HepG2 (cell line): ENCODE data around the gene PSMC3IP. TPM values are rescaled to one million over a fixed set of nuclear protein-coding genes. Genes with fewer than 3 reads are reported as not detected.

Experiments used
- CREB1 ChIP-seq, 2 experiments: fragments of 450-650 bp in 1 of 2; IDR thresholded peaks; 2 replicates each; pipeline ENCODE4 v1.6.1; 2016 to 2017; ENCODE audit warnings: control low read depth in 1 of 2, mild to moderate bottlenecking in 1 of 2, missing compliant biosample characterization in 1 of 2, missing genetic modification characterization in 1 of 2
- ERF ChIP-seq: IDR thresholded peaks from 2 replicates; pipeline ENCODE4 v1.6.1; 2018; ENCODE audit warnings: missing biosample characterization, missing genetic modification reagents
- HOXA3 ChIP-seq: sonication (generic); formaldehyde crosslinking; IDR thresholded peaks from 2 replicates; pipeline ENCODE4 v1.5.0; 2020; ENCODE audit warnings: missing genetic modification reagents
- ISL2 ChIP-seq: sonication (generic); formaldehyde crosslinking; IDR thresholded peaks from 2 replicates; pipeline ENCODE4 v1.5.0; 2020; ENCODE audit warnings: missing genetic modification reagents
- MAFF ChIP-seq: IDR thresholded peaks from 2 replicates; pipeline ENCODE4 v1.6.1; 2011; ENCODE audit warnings: low read depth, low read length, improper control_type of control experiment
- MBD4 ChIP-seq: IDR thresholded peaks from 2 replicates; pipeline ENCODE4 v1.6.1; 2012; ENCODE audit warnings: low read length, inconsistent platforms, borderline replicate concordance
- NFIB ChIP-seq: sonication (generic); formaldehyde crosslinking; IDR thresholded peaks from 2 replicates; pipeline ENCODE4 v1.9.0; 2021; ENCODE audit warnings: missing genetic modification reagents, mild to moderate bottlenecking, borderline replicate concordance
- PPARG ChIP-seq: conservative IDR thresholded peaks from 2 replicates; pipeline ENCODE4 v1.6.1; 2016; ENCODE audit warnings: missing biosample characterization, missing genetic modification reagents
- RARA ChIP-seq: IDR thresholded peaks from 2 replicates; pipeline ENCODE4 v1.6.1; 2016; ENCODE audit warnings: missing genetic modification reagents, missing compliant biosample characterization
- SKI ChIP-seq: fragments of 450-650 bp; IDR thresholded peaks from one replicate; pipeline ENCODE4 v1.6.1; 2018; ENCODE audit warnings: mild to moderate bottlenecking; ENCODE audit not compliant: partially characterized antibody
- TCF7 ChIP-seq: sonication (generic); IDR thresholded peaks from 2 replicates; pipeline ENCODE4 v1.6.1; 2016; ENCODE audit warnings: antibody characterized with exemption, low read depth
- YEATS2 ChIP-seq: sonication (generic); formaldehyde crosslinking; IDR thresholded peaks from 2 replicates; pipeline ENCODE4 v1.4.0; 2020; ENCODE audit warnings: missing genetic modification reagents, borderline replicate concordance
- ZNF256 ChIP-seq: sonication (generic); formaldehyde crosslinking; conservative IDR thresholded peaks from 2 replicates; pipeline ENCODE4 v1.4.0; 2020; ENCODE audit warnings: missing genetic modification reagents
- ZNF264 ChIP-seq: sonication (generic); formaldehyde crosslinking; IDR thresholded peaks from 2 replicates; pipeline ENCODE4 v1.4.0; 2020; ENCODE audit warnings: missing genetic modification reagents
- ZNF3 ChIP-seq: IDR thresholded peaks from 2 replicates; pipeline ENCODE4 v1.7.0; 2017; ENCODE audit warnings: inconsistent platforms
- ZNF496 ChIP-seq: sonication (generic); formaldehyde crosslinking; IDR thresholded peaks from 2 replicates; pipeline ENCODE4 v1.8.1; 2023; ENCODE audit warnings: mild to moderate bottlenecking, moderate library complexity, missing genetic modification reagents; ENCODE audit not compliant: insufficient replicate concordance
- ZNF547 ChIP-seq: sonication (generic); formaldehyde crosslinking; IDR thresholded peaks from 2 replicates; pipeline ENCODE4 v1.5.1; 2020; ENCODE audit warnings: mild to moderate bottlenecking, missing genetic modification reagents
- ZNF567 ChIP-seq: sonication (generic); formaldehyde crosslinking; IDR thresholded peaks from 2 replicates; pipeline ENCODE4 v1.8.1; 2023; ENCODE audit warnings: mild to moderate bottlenecking, missing genetic modification reagents, borderline replicate concordance
- ZNF614 ChIP-seq: IDR thresholded peaks from 2 replicates; pipeline ENCODE4 v1.6.1; 2018; ENCODE audit warnings: missing biosample characterization, missing genetic modification reagents, inconsistent platforms, borderline replicate concordance
- ZNF703 ChIP-seq: sonication (generic); formaldehyde crosslinking; IDR thresholded peaks from 2 replicates; pipeline ENCODE4 v1.5.1; 2020; ENCODE audit warnings: missing genetic modification reagents, mild to moderate bottlenecking, moderate library complexity, borderline replicate concordance
- ZNF720 ChIP-seq: sonication (generic); formaldehyde crosslinking; IDR thresholded peaks from 2 replicates; pipeline ENCODE4 v1.4.0; 2020; ENCODE audit warnings: missing genetic modification reagents
- ZNF780A ChIP-seq: sonication (generic); formaldehyde crosslinking; IDR thresholded peaks from 2 replicates; pipeline ENCODE4 v1.8.0; 2022; ENCODE audit warnings: mild to moderate bottlenecking, missing genetic modification reagents, moderate library complexity
- ZNF792 ChIP-seq: IDR thresholded peaks from 2 replicates; pipeline ENCODE4 v1.6.1; 2016
- polyA plus RNA-seq, 8 experiments: library from polyadenylated mRNA; depleted of rRNA in 3 of 8; stranded (reverse) in 7 of 8; unstranded in 1 of 8; fragments of >200 nt; fragmentation: Illumina TruSeq in 4 of 8; extraction: Trizol in 4 of 8; gene quantifications; 2 replicates each; pipeline versions ENCODE4 v1.2.1 to v1.2.3, GENCODE V29; 2011 to 2016; ENCODE audit warnings: low read depth in 4 of 8, missing spikeins in 1 of 8, mixed read lengths in 1 of 8; ENCODE audit not compliant: insufficient read depth in 1 of 8
- total RNA-seq, 5 experiments: library from RNA; depleted of rRNA; stranded (reverse); fragments of >200 nt; fragmentation: Illumina TruSeq; extraction: Trizol; gene quantifications; 2 replicates each; pipeline ENCODE4 v1.2.3, GENCODE V29; 2016; ENCODE audit warnings: low read depth in 1 of 5
- TF ChIP-seq, protein P1 (sequence below): sonication (generic); formaldehyde crosslinking; IDR thresholded peaks from 2 replicates; pipeline ENCODE4 v1.4.0; 2020; ENCODE audit warnings: missing genetic modification reagents, low read depth, mild to moderate bottlenecking, borderline replicate concordance
- TF ChIP-seq, protein P2 (sequence below): sonication (generic); formaldehyde crosslinking; IDR thresholded peaks from 2 replicates; pipeline ENCODE4 v1.5.0; 2020; ENCODE audit warnings: mild to moderate bottlenecking, missing genetic modification reagents, moderate library complexity
- TF ChIP-seq, protein P3 (sequence below): IDR thresholded peaks from 2 replicates; pipeline ENCODE4 v1.6.1; 2016; ENCODE audit warnings: low read depth, borderline replicate concordance
- TF ChIP-seq, protein P4 (sequence below): IDR thresholded peaks from 2 replicates; pipeline ENCODE4 v1.6.1; 2016; ENCODE audit warnings: mild to moderate bottlenecking, missing biosample characterization, missing genetic modification reagents
- TF ChIP-seq, protein P5 (sequence below): sonication (generic); formaldehyde crosslinking; IDR thresholded peaks from 2 replicates; pipeline ENCODE4 v1.5.1; 2020; ENCODE audit warnings: missing genetic modification reagents, mild to moderate bottlenecking, borderline replicate concordance

Gene PSMC3IP
- total and polyA plus RNA-seq, 2 of the 13 experiments (the other 11 are each of a cell fraction or from before 2014, with no cell fraction given), result 6.5 to 22.4 TPM

DNA sequence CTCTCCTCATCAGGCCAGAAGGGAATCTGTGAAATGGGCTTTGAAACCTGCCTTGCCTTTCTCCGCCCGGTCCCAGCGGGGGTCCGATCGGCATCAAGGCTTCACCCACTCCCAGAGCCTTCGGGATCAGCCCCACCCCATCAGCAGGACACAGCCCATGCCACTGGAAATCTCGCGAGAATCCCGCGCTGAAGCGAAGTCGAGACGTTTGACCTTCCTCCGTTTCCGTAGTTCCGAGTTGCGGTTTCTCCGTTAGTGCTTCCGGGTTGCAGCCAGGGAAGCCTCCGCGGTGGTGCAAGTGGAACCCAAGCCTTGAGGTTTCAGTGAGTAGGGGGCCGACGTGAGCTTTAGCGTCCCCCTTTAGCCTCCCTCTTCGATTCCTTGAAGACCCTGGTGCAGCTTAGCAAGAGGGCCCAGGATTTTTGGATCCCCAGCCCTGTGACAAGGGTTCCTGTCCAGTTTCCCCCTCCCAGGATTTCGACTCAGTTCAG lies 15.6 kb downstream of the PSMC3IP start, which contains the start of gene COASY (continued):
- TF ChIP-seq ISL2, result peak; percentile 84
- TF ChIP-seq ZNF3 (CRISPR knock-in tag), result no peak; the same call in 1 of the 2 replicates
- TF ChIP-seq, protein P1, sequence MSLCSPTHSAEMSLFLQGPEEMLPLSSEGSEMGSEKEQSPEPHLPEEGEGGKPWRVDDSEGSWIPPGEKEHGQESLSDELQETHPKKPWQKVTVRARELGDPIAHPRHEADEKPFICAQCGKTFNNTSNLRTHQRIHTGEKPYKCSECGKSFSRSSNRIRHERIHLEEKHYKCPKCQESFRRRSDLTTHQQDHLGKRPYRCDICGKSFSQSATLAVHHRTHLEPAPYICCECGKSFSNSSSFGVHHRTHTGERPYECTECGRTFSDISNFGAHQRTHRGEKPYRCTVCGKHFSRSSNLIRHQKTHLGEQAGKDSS (CRISPR knock-in tag), result 0 out of 2 replicates have a peak, but pooled peaks have one; percentile 16
- no peak for TF ChIP-seq ZNF720 (CRISPR knock-in tag)
- no peak for TF ChIP-seq ZNF780A (CRISPR knock-in tag)
- peak; percentile 23; the same call in 1 of the 2 replicates for TF ChIP-seq MAFF
- TF ChIP-seq HOXA3 (CRISPR knock-in tag), result peak; percentile 95
- TF ChIP-seq ZNF547 (CRISPR knock-in tag), result peak; percentile 58
- TF ChIP-seq ZNF614 (CRISPR knock-in tag), result peak; percentile 60; the same call in 1 of the 2 replicates
- TF ChIP-seq, protein P2, sequence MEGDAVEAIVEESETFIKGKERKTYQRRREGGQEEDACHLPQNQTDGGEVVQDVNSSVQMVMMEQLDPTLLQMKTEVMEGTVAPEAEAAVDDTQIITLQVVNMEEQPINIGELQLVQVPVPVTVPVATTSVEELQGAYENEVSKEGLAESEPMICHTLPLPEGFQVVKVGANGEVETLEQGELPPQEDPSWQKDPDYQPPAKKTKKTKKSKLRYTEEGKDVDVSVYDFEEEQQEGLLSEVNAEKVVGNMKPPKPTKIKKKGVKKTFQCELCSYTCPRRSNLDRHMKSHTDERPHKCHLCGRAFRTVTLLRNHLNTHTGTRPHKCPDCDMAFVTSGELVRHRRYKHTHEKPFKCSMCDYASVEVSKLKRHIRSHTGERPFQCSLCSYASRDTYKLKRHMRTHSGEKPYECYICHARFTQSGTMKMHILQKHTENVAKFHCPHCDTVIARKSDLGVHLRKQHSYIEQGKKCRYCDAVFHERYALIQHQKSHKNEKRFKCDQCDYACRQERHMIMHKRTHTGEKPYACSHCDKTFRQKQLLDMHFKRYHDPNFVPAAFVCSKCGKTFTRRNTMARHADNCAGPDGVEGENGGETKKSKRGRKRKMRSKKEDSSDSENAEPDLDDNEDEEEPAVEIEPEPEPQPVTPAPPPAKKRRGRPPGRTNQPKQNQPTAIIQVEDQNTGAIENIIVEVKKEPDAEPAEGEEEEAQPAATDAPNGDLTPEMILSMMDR, result no peak
- TF ChIP-seq, protein P3, sequence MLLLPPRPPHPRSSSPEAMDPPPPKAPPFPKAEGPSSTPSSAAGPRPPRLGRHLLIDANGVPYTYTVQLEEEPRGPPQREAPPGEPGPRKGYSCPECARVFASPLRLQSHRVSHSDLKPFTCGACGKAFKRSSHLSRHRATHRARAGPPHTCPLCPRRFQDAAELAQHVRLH (CRISPR knock-in tag), result peak; percentile 90; the same call in 1 of the 2 replicates
- peak; percentile 75 for TF ChIP-seq ZNF792 (CRISPR knock-in tag)
- 0 out of 2 replicates have a peak, but pooled peaks have one; percentile 53 for TF ChIP-seq ERF
- peak; percentile 59 for TF ChIP-seq RARA (CRISPR knock-in tag)
- TF ChIP-seq SKI, result no peak
- TF ChIP-seq NFIB (CRISPR knock-in tag), result no peak
- TF ChIP-seq ZNF256 (CRISPR knock-in tag), result peak; percentile 76; the same call in 1 of the 2 replicates
- no peak for TF ChIP-seq TCF7
- TF ChIP-seq, protein P4, sequence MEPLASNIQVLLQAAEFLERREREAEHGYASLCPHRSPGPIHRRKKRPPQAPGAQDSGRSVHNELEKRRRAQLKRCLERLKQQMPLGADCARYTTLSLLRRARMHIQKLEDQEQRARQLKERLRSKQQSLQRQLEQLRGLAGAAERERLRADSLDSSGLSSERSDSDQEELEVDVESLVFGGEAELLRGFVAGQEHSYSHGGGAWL (CRISPR knock-in tag), result no peak; the same call in 1 of the 2 replicates
- TF ChIP-seq, protein P5, sequence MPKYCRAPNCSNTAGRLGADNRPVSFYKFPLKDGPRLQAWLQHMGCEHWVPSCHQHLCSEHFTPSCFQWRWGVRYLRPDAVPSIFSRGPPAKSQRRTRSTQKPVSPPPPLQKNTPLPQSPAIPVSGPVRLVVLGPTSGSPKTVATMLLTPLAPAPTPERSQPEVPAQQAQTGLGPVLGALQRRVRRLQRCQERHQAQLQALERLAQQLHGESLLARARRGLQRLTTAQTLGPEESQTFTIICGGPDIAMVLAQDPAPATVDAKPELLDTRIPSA, result 0 out of 2 replicates have a peak, but pooled peaks have one; percentile 18
- peak; percentile 93 for TF ChIP-seq ZNF264
- peak; percentile 79; the same call in 1 of the 2 replicates for TF ChIP-seq ZNF567 (CRISPR knock-in tag)
- TF ChIP-seq ZNF496 (CRISPR knock-in tag), result no peak
- TF ChIP-seq CREB1 (IDR thresholded peaks at IDR 0.05), result 0 out of 2 replicates have a peak, but pooled peaks have one; percentile 20
- TF ChIP-seq CREB1 (CRISPR knock-in tag; IDR thresholded peaks at IDR 0.05), result no peak; the same call in 1 of the 2 replicates
- TF ChIP-seq PPARG (CRISPR knock-in tag), result no peak
- no peak for TF ChIP-seq MBD4
- no peak; the same call in 1 of the 2 replicates for TF ChIP-seq ZNF703 (CRISPR knock-in tag)
- peak; percentile 100 for TF ChIP-seq YEATS2
